NOMO-1 treated with DMSO at 0.1 percent for 48 hours (cell line): ENCODE measurements around the gene RUNX2.
"Not testable (repeated sequence)": the region's sequence is repeated elsewhere in the genome, so short reads cannot be mapped to it uniquely, and the experiment has no call there.

ENCODE experiments used
- DNase-seq: peaks from one replicate; lab custom pipeline; 2025; ENCODE audit not compliant: unreplicated experiment; lab: John Stamatoyannopoulos, UW

The RUNX2 gene

GRCh38 chr6:45663251-45664221 lies 335.4 kb downstream of the RUNX2 start:
- no peak for DNase-seq

- DNase-seq: no peak
Observed at GRCh38 chr6:45664707-45665106, 336.6 kb downstream of the RUNX2 start.

- DNase-seq: no peak
Observed at GRCh38 chr6:45665859-45666258, 337.7 kb downstream of the RUNX2 start.

- DNase-seq: peak; percentile 62
Observed at GRCh38 chr6:45666846-45667245, 338.7 kb downstream of the RUNX2 start.

GRCh38 chr6:45667300-45667699 lies 339.2 kb downstream of the RUNX2 start:
- DNase-seq: no peak

- DNase-seq: no peak
Observed at GRCh38 chr6:45667766-45668165, 339.6 kb downstream of the RUNX2 start.

GRCh38 chr6:45668705-45669104 lies 340.6 kb downstream of the RUNX2 start:
- no peak for DNase-seq

- DNase-seq: not testable (repeated sequence)
Observed at GRCh38 chr6:45673167-45673566, 345.0 kb downstream of the RUNX2 start.

- not testable (repeated sequence) for DNase-seq
Observed at GRCh38 chr6:45675166-45675565, 347.0 kb downstream of the RUNX2 start.

GRCh38 chr6:45675634-45676033 lies 347.5 kb downstream of the RUNX2 start:
- no peak for DNase-seq

GRCh38 chr6:45676380-45676779 lies 348.2 kb downstream of the RUNX2 start:
- no peak for DNase-seq

- peak; percentile 72 for DNase-seq
Observed at GRCh38 chr6:45677381-45678284, 349.5 kb downstream of the RUNX2 start.

- DNase-seq: no peak
Observed at GRCh38 chr6:45678285-45678607, 350.1 kb downstream of the RUNX2 start.

- no peak for DNase-seq
Observed at GRCh38 chr6:45679163-45679562, 351.0 kb downstream of the RUNX2 start.

- no peak for DNase-seq
Observed at GRCh38 chr6:45679631-45680030, 351.5 kb downstream of the RUNX2 start.

GRCh38 chr6:45681860-45682511 lies 353.9 kb downstream of the RUNX2 start:
- DNase-seq: peak; percentile 99

- DNase-seq: no peak
Observed at GRCh38 chr6:45684476-45684875, 356.3 kb downstream of the RUNX2 start.

GRCh38 chr6:45685076-45685475 lies 356.9 kb downstream of the RUNX2 start:
- no peak for DNase-seq

GRCh38 chr6:45686841-45687569 lies 358.9 kb downstream of the RUNX2 start:
- no peak for DNase-seq

GRCh38 chr6:45687570-45687969 lies 359.4 kb downstream of the RUNX2 start:
- no peak for DNase-seq

- no peak for DNase-seq
Observed at GRCh38 chr6:45688180-45688579, 360.1 kb downstream of the RUNX2 start.
